ENCODE results near the gene SLC16A13. TPM values are rescaled to one million over a fixed set of nuclear protein-coding genes. Genes with fewer than 3 reads are reported as not detected.

The SLC16A13 gene
- total RNA-seq, 1 donor from 2014 or later, result 1.4 TPM

GRCh38 chr17:7011942-7012254 is 23.9 kb upstream of the SLC16A13 start:
- DNase-seq (ENCODE audit: low read depth in 2 of 2), result no peak

- DNase-seq (ENCODE audit: low read depth in 2 of 2), result peak; percentile 92 to 98
Observed at GRCh38 chr17:7014261-7014994, 21.4 kb upstream of the SLC16A13 start.

GRCh38 chr17:7014995-7015958 is 20.5 kb upstream of the SLC16A13 start:
- peak in 1 of 2 donors; percentile 75 for DNase-seq (ENCODE audit: low read depth in 2 of 2)

GRCh38 chr17:7016418-7016817 is 19.4 kb upstream of the SLC16A13 start:
- DNase-seq (ENCODE audit: low read depth in 2 of 2), result no peak

DNA sequence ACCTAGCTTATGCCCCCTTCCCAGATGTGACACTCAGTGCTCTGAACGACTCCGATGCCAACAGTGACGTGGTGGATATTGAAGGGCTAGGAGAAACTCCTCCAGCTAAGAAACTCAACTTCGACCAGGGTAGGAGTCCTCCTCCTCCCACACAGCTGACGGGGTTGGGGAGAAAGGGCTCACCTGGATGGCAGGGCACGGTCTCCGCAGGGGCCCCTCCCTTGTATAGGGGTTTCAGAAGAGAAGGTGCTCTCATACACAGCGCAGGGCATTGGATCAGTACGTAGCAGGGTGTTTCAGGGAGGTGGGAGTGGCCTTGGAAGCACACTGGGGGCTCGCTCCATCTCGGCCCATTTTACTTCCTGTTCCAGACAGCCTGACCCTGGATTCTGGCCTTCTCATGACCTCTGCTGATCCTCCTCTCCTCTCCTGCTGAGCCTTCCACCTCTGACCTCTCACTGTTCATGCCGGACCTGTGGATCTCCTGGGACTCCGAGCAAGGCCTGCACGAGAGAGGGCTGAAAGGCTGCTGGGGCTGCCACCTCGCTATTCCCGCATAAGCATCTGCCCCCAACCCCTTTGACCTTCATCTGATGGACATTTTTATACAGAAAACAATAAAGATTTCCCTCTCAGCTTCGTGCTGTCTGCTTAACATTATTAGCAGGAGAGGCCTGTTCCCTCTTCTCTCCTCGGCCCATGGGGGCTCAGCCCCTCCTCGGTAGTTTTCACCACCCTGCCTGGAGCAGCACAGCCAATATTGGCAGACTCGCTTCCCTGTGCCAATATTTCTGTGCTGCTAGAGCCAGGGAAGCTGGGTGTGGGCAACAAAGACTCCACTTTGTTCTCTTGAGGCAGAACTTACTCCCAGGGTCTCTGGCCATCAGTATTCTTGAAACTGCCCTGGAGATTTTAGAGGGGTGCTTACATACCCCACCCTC is 18.7 kb upstream of the SLC16A13 start:
- DNase-seq (ENCODE audit: low read depth in 2 of 2), result no peak

DNA sequence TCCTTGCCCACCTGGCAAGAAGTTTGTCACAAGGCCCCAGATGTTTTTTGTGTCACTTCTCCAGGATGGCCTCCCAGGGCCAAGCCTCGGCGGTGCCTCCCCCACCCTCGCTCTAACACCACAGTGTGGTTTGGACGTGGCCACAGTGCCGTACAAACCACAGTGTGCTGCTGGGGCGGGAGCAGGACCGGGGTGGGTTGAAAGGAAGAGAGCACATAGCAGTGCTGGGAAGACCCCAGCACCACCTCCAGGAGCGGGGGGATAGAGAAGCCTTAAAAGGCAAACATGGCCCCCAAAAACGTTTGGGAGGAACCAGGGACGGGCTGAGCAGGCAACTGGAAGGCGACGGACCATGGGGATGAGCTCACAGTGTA is 18.0 kb upstream of the SLC16A13 start:
- DNase-seq (ENCODE audit: low read depth in 2 of 2), result no peak

GRCh38 chr17:7018331-7018964 is 17.4 kb upstream of the SLC16A13 start:
- no peak for DNase-seq (ENCODE audit: low read depth in 2 of 2)

- DNase-seq (ENCODE audit: low read depth in 2 of 2), result no peak
Observed at GRCh38 chr17:7019367-7019766, 16.4 kb upstream of the SLC16A13 start.

DNA sequence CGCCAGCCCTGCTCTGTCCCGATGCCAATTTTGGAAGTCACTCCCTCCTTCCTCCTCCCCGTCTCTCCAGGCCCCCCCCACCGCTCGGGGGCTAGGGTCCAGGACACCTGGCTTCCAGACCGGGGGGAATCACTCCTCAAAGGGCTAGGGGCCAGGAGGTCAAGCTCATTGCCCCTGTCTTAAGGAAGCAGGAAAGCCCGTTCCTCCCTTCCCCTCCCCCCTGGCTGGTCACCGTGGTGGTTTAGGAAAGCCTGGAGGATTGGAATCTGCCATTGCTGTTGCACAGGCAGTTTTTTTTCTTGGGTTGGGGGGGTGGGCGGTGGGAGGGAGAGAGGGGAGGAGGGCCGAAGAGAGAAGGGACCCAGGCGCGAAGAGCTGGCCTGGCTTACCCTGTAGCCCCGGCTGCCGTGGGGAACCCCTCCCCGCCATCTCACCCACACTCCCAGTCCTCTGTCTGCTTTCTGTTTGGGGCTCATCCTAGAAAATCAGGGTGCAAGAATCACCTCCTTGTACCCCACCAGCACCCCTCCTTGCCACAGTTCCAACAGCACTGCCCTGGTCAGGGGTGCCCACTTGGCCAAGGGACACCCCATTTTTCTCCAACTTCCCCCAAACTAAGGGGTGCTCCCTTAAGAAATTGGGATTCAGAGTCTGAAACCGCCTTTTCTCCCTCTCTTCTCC is 15.8 kb upstream of the SLC16A13 start:
- peak in 1 of 2 donors; percentile 29 for DNase-seq (ENCODE audit: low read depth in 2 of 2)

DNA sequence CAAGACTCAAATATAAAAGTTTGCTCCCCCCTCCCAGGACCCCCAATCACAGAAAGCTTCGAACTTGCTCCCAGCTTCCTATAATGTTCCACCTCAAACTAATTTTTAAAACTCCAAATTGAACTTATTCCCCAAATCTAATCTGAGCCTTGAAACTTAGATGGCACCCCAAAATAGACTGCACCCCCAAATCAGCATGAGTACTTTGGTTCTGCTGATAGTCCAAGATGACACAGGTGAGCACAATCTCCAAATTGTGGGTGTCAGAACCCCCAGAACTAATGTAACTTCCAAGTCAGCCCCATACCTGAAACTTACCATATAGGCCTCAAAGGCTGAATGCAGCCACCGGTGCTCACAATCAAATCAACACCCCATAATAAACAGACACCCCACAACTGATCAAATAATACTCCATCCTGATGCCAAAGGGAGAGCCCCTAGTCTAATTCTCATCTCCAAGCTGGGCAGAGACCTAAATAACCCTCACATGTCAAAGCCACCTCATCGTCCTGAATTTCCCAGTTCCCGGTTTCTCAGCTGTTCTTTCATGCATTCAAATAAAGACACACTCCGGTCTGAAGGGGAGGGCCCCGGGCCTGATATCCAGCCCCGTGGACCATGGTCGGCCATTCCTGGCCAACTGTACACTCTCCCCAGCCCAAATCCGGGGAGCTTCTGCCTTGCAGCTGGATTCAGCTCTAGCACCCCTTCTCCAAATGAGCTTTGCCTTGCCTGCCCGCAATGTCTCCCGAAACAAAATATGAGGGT is 14.7 kb upstream of the SLC16A13 start:
- DNase-seq (ENCODE audit: low read depth in 2 of 2), result peak in 1 of 2 donors; percentile 67

- peak; percentile 92 to 97 for DNase-seq (ENCODE audit: low read depth in 2 of 2)
Observed at GRCh38 chr17:7021993-7022778, 13.6 kb upstream of the SLC16A13 start.

- peak in 1 of 2 donors; percentile 79 for DNase-seq (ENCODE audit: low read depth in 2 of 2)
Observed at GRCh38 chr17:7022781-7023571, 12.8 kb upstream of the SLC16A13 start, which contains the start of gene BCL6B. Gene BCL6B, plus strand, starts transcription at chr17:7023050. Its CDS starts 622 bp downstream, at chr17:7023672.

GRCh38 chr17:7023576-7024401 is 12.0 kb upstream of the SLC16A13 start:
- DNase-seq (ENCODE audit: low read depth in 2 of 2), result peak; percentile 97 to 99

DNA sequence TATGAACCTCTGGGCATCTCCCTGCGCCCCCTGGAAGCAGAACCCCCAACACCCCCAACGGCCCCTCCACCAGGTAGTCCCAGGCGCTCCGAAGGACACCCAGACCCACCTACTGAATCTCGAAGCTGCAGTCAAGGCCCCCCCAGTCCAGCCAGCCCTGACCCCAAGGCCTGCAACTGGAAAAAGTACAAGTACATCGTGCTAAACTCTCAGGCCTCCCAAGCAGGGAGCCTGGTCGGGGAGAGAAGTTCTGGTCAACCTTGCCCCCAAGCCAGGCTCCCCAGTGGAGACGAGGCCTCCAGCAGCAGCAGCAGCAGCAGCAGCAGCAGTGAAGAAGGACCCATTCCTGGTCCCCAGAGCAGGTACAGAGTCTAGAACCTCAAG is 11.4 kb upstream of the SLC16A13 start:
- DNase-seq (ENCODE audit: low read depth in 2 of 2), result no peak

- DNase-seq (ENCODE audit: low read depth in 2 of 2), result no peak
Observed at GRCh38 chr17:7025245-7025644, 10.6 kb upstream of the SLC16A13 start.

DNA sequence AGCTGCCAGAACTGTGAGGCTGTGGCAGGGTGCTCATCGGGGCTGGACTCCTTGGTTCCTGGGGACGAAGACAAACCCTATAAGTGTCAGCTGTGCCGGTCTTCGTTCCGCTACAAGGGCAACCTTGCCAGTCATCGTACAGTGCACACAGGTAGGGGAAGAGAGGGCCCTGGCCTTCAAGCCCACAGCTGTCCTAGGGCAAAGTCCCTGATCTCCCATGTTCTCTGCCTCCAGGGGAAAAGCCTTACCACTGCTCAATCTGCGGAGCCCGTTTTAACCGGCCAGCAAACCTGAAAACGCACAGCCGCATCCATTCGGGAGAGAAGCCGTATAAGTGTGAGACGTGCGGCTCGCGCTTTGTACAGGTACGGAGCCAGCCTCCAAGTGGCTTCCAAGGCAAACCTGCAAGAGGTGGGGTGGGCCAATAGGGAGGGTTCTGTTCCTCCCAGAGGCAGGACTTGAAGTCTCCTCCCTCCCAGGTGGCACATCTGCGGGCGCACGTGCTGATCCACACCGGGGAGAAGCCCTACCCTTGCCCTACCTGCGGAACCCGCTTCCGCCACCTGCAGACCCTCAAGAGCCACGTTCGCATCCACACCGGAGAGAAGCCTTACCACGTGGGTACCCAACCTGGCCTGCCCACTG is 9.2 kb upstream of the SLC16A13 start:
- no peak for DNase-seq (ENCODE audit: low read depth in 2 of 2)

DNA sequence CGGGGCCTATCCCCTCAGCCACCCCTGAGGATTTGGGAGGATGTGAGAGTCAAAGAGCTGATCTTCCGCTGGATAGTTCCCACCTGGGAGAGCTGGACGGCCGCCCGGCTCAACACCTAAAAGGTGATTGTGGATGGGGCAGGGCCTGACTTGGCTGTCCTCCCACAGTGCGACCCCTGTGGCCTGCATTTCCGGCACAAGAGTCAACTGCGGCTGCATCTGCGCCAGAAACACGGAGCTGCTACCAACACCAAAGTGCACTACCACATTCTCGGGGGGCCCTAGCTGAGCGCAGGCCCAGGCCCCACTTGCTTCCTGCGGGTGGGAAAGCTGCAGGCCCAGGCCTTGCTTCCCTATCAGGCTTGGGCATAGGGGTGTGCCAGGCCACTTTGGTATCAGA is 8.5 kb upstream of the SLC16A13 start:
- DNase-seq (ENCODE audit: low read depth in 2 of 2), result peak in 1 of 2 donors; percentile 46

Data from dermis microvascular lymphatic vessel endothelial cell (primary cell).